G401.6 (cell line): Measurements from ENCODE around the gene SYPL2.
A peak's percentile ranks its signal among the peaks of the same experiment; 100 is the strongest.
"Not testable (repeated sequence)": the region's sequence is repeated elsewhere in the genome, so short reads cannot be mapped to it uniquely, and the experiment has no call there.

ENCODE experiments used
- FAIRE-seq: peaks from 2 replicates; lab custom pipeline; 2012; peaks lifted over from hg19 to GRCh38; lab: Jason Lieb, UNC

Gene SYPL2

DNA sequence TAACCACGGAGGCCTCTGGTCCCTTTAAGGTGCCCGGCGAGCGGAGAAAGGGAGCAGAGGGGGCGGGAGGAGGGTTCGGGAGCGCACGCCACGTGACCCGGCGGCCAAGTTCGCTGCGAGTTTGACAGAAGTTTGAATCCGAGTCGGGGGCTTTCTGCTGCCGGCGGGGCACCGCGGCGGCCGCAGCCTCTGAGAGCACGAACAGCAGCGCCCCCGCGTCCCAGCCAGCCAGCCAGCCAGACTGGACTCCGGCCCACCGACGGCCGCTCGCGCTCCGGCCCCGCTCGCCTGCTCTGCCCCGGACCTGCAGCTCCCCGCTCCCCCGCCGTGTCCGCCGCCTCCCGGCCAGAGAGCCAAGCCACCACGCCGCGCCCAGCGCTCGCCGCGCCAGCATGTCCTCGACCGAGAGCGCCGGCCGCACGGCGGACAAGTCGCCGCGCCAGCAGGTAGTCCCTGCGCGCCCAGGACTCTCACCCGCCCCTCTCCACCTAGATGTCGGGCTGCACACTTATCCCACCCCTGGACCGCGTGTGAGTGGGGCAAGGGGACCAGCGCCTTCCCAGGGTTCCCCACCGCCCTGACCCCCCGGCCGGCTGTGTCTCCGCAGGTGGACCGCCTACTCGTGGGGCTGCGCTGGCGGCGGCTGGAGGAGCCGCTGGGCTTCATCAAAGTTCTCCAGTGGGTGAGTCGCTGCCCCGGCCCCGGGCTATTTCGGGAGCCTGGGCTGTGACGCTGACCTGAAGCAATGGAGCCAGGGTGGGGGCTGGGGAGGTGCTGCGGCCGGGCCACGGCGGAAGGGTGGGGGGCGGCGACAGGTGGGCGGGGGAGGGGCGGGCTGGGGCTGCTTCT is at the start of gene SYPL2:
Gene SYPL2, plus strand, starts transcription at position 95 of the 849 bp plus-strand sequence. Its CDS starts 298 bp downstream, at position 393.
- FAIRE-seq, result no peak

DNA sequence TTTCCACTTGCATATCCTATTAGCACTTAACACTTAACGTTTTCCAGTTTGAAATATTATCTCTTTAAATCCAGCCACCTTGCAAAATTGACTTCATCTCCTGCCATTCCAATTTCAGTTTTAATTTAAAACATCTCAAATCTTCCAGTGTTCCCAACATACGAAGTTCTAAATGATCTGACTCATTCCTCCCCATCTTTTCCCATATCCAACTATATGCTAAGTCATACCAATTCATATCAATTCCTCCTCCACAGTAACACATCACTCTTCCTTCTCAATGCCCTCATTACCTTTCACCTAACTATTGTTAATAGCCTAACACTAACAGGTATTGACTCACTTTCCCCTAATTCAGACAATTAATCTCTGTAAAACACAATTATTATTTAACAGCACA is 42.8 kb upstream of the SYPL2 start:
- FAIRE-seq, result no peak

DNA sequence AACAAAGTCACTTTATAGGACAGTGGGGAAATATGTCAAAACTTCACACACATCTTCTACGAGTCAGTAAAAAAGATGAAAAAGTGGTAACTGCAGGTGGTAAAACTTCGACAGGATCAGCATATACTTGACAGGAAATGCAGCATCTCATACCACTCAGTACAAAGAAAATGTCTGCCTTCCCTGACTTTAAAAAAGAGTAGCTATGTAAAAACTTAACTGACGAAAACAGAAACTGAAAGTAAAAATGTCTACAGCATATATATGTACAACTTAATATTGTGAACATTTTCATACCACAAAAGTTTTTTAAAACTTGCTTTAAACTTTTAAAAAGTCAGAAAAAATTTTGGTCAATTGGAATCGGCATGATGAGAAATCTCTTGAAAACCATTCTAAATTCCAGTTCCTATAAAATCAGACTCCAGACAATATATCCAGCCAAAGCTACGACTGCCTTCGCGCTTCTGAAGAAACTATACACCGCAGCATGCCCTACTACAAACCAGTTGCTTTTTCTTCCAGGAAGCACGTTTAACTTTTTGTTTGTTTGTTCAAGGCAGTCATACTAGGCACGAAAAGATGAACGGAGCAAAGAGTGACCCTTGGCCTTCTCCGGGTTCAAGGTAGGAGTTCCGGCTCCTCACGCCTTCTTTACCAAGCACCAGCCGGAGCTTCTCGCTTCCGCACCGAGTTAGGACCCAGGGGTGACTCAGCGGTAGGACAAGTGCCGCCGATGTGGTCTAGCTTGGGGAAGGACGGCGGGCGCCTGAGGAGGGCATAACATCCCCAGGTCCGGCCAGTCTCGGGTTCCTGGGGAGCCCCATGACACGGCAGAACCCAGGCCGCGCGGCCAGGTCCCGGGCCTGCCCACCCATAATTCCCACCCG is 40.7 kb upstream of the SYPL2 start:
- FAIRE-seq, result no peak

DNA sequence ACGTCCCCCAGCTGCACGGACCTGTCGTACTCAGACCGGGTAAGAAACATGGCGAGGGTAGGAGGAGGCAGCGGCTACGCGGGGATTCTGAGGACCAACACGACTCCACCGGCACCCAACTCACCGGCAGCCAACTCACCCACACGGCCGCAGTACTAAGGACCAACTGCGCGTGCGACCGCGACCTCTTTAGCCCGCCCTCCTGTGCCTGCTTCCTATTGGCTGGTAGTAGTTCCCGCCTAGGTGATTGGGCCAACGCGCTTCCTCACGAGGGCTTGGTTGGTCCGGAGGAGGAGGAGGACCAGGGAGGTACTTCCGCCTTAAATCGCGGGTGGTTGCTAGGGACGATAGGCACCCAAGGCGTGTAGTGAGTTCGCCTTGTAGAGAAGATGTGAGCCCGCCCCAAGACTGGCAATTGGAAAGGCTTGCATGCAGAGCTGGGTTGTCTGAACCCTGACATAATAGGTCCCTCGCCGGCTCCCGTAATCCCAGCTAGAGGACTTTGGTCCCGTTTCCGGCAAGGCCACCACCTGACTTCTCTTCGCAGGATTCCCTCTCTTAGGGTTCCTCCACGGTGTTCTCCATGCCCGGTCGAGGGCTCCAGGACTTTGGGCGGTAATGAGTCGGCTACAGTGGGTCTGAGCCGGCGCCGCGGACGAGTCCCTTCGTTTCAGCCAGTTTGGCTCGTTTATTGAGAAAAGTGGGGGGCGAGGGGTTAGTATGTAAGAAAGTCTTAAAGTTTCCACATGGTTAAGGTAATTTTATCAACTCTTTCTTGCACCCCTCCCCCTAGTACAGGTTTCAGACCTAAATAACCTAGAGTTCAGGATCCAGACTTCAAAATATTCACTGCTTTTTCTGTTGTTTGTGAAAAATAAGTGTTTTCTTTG is 39.8 kb upstream of the SYPL2 start, which contains the start of gene PSMA5:
Gene PSMA5, minus strand, starts transcription at position 168 of the 890 bp plus-strand sequence. Its CDS starts 118 bp downstream, at position 50.
- peak; percentile 97 for FAIRE-seq

DNA sequence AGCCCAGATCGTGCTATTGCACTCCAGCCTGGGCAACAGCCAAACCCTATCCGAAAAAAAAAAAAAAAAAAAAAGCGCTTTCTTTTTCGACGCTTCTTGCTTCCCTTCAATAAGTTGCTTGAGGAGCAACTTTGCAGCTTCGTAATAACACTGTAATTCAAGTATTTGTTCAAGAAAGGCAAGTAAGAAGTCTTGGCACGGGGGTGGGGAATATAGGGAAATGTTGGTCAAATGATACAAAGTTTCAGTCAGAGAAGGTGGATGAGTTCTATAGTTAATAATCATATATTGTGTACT is 39.2 kb upstream of the SYPL2 start:
- FAIRE-seq, result no peak

DNA sequence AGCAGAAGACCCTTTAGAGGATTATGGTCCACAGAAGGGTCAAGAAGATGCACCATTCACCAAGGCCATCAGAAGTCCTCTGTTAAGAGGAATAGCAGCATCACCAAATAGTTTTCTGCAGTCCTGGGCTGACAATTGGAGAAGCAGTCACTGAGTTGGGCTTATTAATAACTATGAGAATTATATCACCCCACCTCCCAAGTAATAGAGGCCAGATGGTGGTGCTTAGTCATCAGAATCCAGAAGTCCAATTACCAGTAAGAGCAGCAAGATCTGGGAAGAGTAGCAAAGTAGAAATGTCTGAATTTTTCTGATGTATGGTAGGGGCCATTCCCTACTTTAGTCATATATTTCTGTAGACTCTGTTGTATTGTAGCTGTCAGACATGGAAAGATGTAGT is 34.0 kb upstream of the SYPL2 start:
- no peak for FAIRE-seq

DNA sequence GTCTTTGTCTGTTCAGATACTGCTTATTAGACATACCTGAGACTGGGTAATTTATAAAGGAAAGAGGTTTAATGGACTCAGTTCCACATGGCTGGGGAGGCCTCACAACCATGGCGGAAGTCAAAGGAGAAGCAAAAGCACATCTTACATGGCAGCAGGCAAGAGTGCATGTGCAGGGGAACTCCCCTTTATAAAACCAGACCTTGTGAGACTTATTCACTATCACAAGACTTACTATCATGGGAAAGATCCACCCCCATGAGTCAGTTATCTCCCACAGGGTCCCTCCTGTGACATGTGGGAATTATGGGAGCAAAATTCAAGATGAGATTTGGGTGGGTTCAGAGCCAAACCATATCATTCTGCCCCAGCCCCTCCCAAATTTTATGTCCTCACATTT is 33.0 kb upstream of the SYPL2 start:
- no peak for FAIRE-seq

DNA sequence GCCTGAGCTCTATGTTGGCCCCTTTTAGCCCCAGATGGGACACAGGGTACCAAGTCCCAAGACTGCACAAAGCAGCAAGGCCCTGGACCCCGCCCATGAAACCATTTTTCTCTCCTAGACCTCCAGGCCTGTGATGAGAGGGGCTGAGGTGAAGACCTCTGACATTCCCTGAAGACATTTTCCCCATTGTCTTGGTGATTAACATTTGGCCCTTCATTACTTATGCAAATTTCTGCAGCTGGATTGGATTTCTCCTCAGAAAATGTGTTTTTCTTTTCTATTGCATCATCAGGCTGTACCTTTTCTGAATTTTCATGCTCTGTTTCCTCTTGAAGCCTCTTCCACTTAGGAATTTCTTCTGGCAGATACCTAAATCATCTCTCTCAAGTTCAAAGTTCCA is 31.9 kb upstream of the SYPL2 start:
- FAIRE-seq, result no peak

DNA sequence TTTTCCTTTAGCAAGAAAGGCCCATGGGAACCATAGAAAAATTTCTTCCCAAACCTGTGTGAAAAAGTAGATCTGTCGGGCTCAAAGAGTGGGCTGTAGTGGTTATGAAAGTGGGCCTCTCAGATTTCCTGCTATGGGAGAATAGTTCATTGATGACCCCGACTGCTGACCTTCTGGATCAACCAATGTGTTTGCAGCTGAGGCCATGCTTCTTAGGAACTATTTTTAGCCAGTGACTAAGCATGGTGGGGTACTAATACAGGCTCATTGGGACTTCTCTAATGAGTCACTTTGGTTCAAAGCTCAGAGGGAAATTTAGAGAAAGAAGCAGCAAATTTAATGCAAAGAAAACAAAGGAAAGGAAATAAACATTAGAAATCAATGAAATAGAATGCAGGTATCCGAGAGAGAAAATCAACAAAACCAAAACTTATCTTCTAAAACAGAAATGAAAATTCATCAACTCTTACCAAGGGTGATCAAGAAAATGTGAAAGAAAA is 27.5 kb upstream of the SYPL2 start:
- FAIRE-seq, result no peak

DNA sequence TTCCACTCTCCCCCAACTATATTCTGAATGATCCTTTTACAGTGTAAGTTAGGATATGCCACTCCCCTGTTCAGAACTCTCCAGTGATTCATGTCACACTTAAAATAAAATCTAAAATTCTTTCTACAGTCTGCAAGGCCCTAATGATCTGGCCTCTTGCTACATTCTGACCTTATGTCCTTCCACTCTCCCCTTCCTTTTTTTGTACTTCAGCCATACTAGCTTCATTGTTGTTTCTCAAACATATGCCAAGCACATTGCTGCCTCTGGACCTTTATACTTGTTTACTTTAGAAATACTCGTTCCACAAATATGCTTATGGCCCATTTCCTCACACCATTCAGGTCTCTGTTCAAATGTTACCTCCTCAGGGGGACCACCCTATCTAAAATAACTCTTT is 25.3 kb upstream of the SYPL2 start:
- FAIRE-seq, result no peak

DNA sequence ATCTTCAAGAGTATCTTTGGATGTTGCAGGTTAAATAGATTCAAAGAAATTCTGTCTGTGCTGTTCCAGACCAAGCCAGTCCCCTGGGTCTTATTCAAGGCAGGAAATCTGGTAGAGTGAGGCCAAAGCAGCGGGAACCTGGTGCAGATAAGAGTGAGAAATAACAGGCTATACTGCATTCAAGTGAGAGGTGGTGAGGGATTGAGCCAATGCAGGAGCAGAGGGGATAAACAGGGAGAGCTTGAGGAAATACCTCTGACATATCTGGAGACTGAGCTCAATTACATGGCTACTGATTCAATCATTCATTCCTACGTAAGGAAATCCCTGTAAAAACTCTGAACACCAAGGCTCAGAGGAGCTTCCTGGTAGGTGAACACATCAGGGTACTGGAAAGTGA is 22.9 kb upstream of the SYPL2 start:
- no peak for FAIRE-seq

DNA sequence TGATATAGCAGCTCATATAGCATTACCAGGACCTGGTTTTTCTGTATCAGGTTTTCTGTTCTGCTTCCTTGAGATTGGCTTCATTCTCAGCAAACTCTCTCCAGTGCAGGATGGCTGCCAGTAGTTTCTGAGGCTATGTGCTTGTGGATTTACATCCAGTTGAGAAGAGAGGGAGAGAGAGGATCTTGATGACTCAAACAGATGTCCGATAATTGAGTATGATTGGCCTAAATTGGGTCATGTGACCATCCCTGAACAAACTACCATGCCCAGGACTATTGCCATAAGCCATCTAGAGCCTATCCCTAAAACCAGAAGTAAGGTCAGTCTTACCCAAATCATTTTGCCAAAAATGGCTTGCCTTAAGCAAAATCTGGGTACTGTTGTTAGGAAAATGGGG is 22.0 kb upstream of the SYPL2 start:
- FAIRE-seq, result no peak

DNA sequence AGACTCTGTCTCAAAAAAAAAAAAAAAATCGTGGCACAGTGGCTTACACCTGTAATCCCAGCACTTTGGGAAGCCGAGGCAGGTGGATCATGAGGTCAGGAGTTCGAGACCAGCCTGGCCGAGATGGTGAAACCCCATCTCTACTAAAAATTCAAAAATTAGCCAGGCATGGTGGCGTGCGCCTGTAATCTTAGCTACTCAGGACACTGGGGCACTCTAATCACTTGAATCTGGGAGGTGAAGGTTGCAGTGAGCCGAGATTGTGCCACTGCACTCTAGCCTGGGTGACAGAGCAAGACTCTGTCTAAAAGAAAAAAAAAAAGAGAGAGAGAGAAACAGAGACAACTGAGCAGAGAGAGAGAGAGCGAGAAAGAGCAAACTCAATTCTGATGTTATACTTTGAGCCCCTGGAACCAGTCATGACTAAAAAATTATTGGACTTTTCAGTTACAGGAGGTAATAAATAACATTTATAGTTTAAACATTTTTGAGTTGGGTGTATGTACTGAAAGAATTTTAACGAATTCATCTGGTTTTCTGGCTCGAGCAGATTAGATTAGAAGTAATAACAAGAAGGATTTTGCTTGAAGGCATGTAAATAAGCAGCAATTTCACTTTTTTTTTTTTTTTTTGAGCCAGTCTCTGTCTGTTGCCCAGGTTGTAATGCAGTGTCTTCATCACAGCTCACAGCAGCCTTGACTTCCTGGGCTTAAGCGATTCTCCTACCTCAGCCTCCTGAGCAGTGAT is 20.2 kb upstream of the SYPL2 start:
- not testable (repeated sequence) for FAIRE-seq

DNA sequence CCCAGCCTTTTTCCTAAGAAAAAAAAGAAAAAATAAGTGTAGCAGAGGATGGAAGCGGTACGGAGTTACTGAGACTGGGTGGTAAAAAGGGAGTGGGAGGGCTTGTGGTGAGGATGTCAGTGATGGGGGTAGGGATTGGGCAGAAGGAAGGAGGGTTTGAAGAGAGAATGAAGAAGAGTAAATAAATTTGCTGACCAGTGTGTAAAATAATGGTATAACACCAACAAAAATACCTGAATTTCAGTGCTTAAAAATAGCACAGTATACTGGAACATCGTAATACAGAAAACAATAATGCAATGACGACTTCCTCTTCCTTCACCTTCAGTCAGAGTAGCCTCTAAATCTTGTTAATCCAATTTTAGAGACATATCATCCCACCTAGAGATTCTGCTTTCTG is 18.8 kb upstream of the SYPL2 start:
- no peak for FAIRE-seq

DNA sequence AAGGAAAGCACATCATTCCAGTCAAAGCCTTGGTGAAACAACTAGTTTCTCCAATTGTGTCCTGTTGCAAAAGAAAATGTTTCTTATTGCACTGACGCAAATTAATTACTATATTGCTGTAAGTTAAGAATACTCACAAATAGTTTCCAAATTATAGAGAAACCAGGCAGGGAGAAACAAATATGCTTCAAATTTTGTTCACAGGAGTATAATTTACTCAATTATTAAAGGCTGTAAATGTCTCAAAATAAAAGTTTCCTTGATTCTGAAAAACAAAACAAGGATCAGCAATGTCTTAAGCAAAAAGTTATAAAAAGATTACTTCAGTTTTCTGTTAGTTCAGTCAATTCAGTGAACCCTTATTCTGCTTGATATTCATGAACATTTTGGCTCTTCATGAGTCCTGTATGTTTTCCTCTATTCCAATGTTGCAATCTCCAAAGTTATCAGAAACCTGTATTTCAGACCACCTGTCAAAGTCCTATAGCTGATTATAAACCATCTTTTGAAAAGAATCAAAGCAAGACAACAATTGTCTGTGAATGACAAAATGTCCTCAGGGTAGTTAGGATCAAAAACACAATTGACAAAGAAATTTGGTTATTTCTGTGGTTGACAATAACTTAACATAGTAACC is 11.7 kb upstream of the SYPL2 start:
- FAIRE-seq, result no peak

DNA sequence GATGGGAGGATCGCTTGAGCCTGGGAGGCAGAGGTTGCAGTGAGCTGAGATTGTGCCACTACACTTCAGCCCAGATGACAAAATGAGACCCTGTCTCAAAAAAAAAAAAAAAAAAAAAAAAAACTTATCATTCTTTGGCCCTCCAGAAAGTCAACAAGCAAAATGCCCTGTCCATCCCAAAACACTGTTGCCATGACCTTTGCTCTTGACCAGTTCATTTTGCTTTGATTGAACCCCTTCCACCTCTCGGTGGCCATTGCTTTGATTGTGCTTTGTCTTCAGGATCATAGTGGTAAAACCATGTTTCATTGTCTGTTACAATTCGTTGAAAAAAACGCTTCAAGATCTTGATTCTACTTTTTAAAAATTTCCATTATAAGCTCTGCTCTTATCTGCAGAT is 8.5 kb upstream of the SYPL2 start:
- no peak for FAIRE-seq

DNA sequence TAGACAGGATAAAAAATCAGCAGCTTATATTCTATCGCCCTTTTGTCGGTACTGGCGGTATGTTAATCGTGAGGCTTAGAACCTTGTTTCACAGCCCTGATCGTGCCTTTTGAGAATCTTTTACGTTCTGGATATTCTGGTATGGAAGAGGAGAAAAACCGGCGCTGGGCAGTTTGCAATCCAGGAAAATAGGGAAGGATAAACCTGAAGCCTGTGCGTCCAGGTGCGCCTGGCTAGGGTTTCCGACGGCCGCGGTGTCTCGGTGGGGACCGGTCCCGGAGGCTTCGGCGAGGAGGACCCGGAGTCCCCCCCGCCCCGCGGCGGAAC is 258 bp upstream of the SYPL2 start:
- no peak for FAIRE-seq

DNA sequence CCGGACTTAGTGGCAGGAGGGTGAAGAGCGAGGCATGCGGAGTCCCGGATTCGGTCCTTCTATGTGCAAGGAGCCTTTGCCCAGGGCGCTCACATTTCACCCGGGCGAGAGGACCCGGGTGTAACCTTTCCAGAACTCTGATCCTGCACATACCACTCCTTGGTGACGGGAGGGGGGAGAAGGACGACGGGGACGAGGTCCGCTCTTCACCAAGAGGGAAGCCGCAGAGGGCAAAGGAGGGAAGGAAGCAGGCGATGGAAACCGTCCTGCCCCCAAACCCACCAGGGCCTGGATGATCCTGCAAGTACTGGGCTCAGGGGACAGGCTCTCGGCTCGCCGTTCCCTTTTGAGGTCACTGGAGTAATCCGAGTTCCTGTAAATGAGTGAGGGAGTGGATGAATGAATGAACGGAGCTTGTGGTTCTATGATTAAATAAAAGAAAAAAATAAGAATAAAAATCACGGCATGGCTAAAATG is 993 bp downstream of the SYPL2 start:
- no peak for FAIRE-seq

DNA sequence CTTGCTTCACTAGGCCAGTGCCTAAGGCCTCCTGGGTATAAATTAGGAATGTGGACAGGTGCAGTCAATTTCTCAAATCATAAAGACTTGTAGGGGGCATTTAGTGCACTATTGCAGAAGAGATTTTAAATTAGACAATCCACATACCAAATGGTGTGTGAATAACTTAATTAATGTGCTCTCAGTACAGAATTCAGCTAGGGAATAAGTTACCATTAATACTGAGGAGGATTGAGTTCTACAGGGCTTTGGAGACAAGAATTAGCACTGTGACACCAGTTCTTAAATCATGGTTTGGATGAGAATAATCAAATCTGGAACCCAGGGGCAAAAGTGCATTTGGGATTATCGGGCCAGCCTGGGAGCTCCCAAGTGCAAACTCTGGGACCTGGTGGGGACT is 1.7 kb downstream of the SYPL2 start:
- FAIRE-seq, result no peak

DNA sequence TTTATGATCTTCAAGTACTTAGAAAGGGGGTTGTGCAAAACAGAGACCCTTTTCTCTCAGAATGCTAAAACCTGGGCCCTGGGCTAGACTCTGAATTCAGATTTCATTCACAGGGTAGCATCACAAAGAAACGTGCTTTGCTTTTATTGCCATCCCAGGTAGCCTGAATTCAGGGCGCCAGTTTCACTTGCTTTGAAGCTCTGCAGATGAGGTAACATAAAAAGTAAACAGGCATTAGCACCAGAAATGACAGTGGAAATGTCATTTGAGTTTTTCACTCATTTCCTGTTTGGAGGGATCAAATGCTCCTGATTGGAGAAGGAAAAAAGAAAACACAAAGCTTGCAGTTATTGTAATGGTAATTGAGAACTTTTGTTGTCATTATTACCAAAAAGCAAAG is 2.6 kb downstream of the SYPL2 start:
- FAIRE-seq, result no peak

DNA sequence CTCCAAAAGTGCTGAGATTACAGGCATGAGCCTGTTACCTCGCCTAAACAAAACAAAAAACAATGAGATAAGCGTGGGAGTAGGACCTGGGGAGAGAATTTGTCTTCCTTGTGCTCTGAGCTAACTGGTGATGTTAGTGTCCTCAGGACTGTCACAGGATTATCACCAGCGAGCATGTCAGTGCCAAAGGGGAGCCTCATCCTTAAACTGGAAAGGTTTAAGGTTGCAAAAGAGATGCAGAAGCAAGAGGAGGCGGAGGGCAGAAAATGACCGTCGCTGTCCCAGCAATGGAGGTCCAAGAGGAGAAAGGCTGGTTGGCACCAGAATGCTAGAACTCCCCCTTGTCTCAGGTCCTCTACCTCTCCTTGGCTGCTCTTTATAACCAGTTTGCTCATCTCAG is 3.9 kb downstream of the SYPL2 start:
- no peak for FAIRE-seq
